HG03064 (cell line): ENCODE data around the gene LINGO3.

Source experiments
- ATAC-seq: cut with Tn5 transposase; IDR thresholded peaks from one replicate; pipeline ENCODE4 v1.9.1; 2021; ENCODE audit warnings: low read depth; ENCODE audit not compliant: unreplicated experiment

The LINGO3 gene

DNA sequence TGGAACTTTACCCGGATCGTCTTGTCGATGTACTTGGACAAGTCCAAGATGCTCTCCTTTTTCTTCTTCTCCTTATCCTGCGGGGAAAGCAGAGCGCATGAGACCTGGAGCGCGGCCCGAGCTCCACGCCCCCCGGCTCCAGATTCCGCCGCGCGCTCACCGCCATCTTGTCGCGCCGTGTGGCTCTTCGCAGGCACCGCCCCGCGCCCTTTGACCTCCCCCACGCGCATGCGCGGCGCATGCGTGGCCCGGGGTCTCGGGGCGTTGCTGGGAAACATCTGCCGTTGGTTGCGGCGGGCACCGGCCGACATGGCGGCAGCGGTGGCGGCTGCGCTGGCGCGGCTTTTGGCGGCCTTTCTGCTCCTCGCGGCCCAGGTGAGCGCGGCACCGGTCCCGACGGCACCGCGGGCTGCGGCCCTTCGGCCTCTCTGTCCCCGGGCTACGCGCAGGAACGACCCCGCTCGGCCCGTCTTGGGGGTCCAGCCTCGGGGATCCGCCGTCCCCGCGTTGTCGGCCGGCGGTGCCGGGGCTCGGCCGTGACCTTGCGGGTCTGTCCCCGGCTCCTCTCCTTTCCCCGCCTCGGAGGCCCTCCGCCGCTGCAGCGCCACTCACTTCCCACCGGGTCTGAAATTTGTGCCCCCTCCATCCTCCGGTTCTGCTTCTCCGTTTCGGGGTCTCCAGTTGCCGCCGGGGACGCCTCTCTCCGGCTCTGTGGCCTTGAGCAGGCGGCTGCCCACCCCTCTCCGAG, 20.6 kb upstream of the LINGO3 start, which contains the start of the genes LSM7 and SPPL2B:
Gene LSM7 (minus strand): TSS at position 186 of the 748 bp plus-strand sequence. CDS start 20 bp downstream, at position 166.
Gene SPPL2B (plus strand): TSS at position 284 of the 748 bp plus-strand sequence. CDS start 26 bp downstream, at position 310.
- ATAC-seq: no peak

DNA sequence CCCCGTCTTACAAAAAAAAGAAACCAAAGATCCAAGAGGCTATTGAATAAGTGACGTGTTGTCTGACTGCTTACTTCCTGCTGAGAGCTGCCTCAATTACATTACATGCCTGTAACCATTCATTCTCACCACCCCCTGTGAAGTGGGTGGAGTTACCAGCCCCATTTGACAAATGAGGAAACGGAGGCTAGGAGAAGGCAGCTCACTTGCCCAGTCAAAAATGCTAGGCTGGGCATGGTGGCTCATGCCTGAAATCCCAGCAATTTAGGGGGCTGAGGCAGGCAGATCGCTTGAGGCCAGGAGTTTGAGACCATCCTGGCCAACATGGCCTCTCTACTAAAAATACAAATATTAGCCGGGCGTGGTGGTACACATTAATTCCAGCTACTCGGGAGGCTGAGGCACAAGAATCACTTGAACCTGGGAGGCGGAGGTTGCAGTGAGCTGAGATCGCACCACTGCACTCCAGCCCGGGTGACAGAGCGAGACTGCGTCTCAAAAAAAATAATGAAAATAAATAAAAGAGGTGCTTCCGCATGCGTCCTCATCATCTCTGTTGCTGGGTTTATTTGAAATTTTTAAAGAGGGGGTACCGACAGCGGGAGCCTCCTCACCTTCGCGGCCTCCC, 19.9 kb upstream of the LINGO3 start:
- ATAC-seq: no peak

DNA sequence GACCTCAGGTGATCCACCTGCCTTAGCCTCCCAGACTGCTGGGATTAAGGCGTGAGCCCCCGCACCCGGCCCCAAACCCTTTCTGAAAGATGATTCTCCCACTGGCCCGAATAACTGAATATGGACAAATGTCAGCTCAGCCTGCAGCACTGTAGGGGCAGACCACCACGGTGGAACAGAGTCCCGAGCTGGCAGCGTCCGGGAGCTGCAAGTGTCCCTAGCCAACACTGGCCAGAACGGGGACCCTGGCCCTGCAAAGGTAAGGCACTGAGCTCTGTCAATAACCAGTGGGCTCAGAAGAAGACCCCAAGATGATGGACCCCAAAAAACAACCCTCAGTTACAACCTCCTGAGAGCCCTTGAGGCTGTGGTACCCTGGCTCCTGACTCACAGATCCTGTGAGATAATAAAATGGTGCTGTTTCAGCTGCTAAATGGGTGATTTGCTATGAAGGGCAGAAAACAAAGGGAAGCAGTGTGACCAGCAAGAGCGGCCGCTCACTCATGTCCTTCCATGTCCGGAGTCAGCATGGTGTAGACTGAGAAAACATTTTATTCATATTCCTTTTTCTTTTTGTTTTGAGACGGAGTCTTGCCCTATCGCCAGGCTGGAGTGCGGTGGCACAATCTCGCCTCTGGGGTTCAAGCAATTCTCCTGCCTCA, 18.9 kb upstream of the LINGO3 start:
- no peak for ATAC-seq

DNA sequence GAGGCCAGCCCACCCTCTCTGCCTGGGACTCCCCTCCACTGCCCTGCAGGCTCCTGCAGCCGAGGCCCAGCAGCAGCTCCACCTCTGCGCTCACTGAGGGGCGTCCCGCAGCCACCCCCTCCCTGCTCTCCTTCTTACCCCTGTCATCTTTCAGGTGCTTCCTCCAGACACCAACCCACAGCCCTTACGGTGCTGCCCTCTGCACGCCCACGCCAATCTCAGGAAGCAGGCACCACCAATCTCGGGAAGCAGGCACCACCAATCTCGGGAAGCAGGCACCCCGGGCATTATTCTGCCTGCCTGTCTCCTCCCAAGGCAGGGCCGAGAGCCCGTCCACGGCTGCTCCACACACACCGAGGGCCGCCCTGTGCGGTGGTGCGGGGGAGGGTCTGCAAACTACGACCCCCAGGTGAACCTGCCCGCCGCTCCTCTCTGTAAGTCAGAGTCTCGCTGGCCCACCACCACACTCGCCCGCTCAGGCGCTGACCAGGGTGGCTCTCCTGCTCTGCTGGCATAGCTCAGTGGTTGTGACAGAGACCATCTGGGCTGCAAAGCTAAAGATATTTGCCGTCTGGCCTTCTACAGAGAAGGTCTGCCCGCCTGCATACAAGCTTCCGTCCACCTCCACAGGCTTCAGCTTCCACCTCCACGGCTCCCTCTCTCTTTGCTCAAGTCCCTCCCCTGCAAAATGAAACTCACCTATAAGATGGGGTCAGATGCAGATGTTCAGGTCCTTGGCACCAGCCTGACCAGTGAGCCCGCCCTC, 17.5 kb upstream of the LINGO3 start:
- no peak for ATAC-seq

DNA sequence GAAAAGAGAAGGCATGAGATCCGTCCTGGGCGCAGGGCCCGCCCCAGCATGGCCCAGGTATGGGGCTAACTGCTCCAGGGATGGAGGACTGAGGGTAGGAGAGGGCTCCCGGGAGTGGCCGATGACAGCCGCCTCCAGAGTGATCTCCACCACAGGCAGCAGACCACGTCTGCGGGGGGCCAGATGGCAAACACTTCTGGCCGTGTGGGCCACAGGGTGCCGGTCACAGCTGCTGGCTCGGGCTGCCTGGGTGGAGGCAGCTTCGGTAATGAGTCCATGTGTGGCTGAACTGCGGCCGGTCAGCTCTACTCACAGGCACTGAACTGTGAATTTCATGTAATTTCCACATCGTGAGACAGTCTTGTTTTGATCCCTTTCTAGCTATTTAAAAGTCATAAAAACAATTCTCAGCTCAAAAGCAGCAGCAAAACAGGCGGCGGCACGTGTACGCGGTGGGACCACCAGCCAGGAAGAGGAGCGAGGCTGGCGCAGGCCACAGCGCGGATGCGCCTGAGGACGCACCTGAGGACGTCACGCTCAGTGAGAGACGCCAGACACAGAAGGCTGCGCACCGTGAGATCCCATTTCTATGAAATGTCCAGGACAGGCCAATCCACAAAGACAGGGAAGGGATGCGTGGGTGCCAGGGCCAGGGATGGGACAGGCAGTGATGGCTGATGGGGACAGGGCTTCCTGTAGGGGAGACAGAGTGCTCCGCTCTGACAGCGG, 16.4 kb upstream of the LINGO3 start:
- ATAC-seq: no peak

DNA sequence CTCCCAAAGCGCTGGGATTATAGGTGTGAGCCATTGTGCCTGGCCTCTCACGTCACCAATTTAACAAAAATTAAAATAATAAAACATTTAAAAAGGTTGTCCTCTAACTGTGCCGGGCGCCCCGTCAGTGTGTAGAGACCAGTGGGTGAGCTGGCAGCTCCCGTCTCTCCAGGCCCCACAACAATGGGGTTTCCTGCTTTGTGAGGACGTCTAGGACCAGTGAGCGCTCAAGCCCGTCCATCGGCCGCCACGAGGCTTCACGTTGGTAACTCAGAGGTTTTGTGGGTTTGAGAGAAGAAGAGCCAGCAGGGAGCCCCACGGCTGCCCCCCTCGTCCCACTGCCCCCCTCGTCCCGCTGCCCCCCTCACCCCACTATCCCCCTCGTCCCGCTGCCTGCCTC, 15.8 kb upstream of the LINGO3 start:
- ATAC-seq: no peak

DNA sequence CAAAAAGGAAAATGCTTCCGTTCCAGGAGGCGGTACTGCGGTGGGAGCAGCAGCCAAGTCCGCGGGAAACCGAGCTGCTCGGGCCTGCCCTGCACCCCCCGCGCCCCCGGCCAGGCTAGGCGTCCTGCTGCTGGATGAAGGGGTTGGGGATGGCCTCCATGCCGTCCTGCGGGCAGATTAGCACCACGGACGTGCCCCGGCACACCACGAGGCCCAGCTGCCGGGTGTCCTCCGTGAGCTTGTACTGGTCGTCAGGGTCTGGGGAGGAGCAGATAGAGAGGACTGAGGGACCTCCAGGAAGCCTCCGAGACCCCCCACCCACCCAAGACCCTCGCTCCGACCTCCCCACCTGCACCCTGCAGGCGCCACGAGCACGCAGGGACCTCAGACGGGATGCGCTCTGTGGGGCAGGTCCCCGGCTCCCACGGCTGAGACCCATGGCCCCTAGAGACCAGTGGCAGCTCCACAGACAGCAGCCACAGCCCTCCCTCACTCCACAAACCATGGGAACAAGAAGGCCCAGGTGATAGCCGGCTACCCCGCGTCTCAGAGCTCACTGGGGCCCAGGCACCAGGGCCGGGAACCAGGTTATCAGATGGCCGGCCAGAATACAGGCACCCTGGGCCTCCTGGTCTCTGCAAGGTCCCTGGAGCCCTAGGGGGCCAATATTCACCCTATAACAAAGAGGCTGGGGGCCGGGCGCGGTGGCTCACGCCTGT, 13.8 kb upstream of the LINGO3 start:
- ATAC-seq: no peak

DNA sequence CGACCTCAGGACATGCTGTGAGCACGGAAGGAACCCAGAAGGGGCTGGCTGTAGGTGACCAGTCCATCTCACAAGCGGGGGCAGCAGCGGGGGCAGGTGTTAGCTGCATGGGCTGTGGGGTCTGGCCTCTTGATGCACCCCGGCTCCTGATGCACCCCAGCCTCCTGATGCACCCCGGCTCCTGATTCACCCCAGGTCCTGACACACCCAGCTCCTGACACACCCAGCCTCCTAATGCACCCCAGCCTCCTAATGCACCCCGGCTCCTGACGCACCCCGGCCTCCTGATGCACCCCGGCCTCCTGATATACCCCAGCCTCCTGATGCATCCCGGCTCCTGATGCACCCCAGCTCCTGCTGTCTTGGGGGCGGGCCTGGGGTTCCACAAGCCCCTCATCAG, 13.0 kb upstream of the LINGO3 start:
- ATAC-seq: no peak

DNA sequence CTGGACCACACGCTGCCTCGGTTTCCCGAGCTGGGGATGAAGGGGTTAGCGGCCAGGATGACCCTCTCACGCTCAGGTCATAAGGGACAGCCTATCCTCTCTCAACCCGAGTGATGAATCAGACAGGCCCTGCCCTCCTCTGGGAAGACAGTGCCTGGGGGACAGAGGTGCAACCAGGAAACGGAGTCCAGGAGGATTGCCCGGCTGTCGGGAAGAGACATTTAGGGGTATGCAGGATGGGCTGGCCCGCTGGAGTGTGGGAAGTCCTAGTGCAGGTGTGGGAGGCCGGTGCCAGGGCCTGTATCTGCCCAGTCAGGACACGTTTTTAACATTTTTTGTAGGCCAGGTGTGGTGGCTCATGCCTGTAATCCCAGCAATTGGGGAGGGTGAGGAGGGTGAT, 12.1 kb upstream of the LINGO3 start:
- ATAC-seq: no peak

DNA sequence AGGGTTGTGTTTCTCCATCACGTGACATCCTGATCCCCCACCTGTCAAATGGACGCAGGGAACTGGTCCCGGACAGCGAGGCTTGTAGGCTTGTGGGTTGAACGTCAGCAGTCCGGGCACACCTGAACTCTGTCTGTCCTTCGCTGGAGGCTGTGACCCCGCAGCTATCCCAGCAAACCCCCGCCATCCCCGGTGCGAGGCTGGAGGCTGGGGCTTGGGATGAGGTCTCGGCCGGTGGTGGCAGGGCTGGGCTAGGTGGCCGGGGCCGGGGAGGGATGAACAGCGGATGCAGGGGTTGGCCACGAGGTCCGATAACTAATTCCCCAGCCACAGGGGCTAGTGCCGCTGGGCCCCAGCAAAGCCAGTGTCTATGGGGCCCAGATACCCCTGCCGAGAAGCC, 11.6 kb upstream of the LINGO3 start:
- no peak for ATAC-seq

DNA sequence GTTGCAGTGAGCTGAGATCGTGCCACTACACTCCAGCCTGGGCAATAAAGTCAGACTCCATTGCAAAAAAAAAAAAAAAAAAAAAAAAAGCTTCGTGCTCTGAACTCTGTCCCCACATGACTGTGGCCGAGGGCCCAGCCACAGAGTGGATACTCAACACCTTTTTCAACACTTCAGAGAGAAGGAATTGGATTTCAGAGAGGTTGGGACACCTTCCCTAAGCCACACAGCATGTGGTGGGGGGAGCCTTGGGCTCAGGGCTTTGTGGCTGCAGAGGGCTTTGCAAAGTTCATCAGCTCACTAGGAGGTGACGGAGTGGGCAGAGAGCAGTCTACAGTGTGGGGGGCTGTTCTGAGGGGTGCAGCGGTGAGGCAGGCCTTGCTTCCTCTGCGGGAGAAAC, 11.0 kb upstream of the LINGO3 start:
- ATAC-seq: no peak

DNA sequence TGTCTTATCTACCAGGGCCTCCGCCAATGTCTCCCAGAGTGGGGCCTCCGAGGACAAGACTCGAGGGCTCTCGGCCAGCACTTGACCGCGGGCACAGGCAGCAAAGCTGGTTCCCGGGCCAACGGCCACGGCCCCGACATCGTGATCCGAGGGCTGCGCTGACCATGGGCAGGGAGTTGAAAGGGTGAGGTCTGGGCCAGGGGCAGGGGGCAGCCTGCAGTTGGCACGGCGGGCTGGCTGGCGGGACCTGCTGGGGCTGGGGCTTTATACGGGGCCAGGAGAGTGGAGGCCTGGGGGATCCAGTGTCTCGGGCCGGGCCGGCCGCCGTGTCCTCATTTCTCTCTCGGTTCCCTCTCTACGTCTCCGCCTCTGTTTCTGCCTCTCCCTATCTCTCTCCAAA, 9.8 kb upstream of the LINGO3 start:
- no peak for ATAC-seq

DNA sequence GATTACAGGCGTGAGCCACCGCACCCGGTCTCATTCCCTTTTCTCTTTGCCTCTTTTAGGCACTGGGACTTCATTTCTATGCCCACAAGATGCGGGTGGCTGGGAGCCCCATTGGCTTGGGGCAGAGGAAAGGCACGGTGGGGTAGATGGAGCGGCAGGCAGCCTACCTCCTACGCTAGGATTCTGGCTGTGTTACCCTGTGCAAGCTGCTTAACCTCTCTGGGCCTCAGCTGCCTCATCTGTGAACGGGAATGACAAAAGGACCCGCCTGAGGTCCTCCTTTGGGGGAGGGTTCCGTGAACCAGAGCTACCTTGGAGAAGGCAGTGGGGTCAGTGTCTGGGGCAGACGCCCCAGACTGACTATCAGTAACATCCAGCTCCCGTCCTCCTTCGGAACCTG, 9.3 kb upstream of the LINGO3 start:
- no peak for ATAC-seq

DNA sequence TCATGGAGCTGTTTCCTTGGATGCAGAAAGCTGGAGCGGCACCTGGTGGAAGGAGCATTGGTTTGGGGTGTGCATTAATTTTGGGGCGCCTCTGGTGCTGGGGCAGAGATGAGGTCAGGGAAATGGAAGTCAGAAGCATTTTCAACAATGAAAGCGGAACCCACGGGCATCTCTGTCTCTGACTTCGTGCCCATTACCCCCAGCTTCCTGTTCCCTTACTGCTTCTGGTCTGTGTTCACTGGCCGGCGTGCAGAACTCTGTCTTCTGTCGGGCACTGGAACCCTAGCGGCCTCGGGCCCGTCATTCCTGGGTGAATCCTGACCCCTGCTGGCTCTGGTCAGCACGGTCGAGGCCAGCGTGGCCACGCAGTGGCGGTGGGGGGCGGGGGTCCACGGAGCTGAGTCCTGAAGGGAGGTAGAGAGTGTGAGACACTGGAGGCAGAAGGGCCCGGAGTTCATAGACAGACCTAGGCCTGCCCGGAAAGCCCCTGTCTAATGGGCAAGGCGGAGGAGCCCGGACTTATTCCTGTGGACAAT, 7.9 kb upstream of the LINGO3 start:
- ATAC-seq: no peak

DNA sequence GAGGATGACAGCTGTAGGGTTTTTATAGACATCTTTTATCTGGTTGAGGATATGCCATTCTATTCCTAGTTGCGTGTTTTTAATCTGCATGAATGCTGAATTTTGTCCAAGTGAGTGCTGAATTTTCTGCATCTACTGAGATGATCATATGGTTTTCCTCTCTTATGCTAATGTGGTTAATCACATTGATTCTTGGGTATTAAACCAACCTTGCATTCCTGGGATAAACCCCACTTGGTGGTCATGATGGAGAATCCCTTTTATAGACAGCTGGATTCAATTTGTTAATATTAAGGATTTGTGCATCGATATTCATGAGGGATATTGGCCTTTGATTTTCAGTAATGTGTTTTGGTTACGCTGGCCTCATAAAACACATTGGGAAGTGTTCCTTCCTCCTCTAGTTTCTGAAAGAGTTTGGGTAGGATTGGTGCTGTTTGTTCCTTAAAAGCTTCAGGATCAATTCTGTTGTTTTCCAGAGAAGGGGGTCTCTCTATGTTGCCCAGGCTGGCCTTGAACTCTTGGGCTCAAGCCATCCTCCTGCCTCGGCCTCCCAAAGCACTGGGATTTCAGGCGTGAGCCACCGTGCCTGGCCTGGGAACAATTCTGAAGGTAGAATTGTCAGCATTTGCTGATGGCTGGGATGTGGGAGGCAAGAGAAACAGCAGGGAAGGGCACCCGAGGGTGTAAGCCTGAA, 7.3 kb upstream of the LINGO3 start:
- no peak for ATAC-seq

DNA sequence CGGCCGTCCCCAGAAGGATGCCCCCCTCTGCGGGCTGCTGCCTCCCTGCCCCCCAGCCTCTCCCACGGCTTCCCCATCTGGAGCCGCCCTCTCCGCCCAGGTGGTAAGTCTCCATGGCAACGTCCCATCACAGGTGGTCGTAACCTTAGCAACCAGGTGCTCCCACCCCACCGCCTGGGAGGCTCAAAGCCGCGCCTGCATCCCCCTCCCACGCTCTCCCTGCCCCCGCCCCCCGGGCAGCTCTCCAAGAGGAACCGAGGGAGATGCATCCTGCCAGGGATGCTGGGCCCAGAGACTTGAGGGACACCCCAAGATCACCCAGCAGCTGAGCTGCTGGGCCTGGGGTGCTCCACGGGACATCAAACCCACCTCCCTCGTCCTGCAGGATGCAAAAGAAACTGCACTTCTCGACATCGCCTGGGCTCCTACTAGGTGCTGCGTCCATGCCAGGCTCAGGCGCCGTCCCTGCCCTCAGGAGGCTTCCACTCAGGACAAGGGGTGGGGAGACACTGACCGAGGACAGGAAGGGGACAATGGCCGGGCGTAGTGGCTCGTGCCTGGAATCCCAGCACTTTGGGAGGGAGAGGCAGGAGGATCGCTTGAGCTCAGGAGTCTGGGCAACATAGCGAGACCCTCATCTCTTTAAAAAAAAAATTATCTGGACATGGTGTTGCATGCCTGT, 5.0 kb upstream of the LINGO3 start:
- ATAC-seq: no peak

DNA sequence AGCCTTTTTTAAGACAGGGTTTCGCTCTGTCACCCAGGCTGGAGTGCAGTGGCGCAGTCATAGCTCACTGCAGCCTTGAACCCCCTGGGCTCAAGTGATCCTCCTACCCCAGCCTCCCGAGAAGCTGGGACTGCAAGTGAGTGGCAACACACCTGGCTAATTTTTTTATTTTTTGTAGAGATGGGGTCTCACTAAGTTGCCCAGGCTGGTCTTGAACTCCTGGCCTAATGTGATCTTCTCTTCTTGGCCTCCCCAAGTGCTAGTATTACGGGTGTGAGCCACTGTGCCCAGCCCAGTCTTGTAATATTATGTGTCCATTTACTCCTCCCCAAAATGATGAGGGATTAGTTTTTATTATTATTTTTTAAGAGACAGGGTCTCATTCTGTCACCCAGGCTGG, 3.1 kb upstream of the LINGO3 start:
- no peak for ATAC-seq

DNA sequence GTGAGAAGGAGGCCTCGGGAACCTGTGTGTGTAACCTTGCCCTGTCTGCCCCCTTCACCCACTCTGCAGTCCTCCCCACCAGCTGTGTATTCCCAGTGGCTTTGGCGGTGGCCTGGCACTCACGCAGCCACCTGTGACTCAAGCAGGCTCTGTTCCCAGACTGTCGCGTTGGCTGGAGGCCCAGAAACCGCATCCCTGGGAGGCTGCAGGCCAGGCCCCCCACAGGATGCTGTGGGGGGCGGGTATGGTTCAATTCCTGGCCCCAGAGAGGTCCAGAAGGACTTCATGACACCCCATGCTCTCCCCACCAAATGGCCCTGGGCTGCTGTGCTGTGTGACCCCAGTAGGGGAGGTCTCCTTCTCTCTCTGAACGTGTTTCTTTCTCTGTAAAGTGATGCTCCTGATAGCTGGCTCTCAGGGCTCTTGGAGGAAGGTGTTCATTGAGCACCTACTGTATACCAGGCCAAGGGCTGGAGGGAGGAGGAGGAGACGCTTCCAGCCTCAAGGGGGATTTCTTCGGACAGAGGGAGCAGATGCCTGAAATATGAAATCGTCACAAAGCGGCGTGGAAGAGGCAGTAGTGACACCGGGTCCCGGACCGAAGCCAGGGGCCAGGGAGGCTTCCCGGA, 1.9 kb upstream of the LINGO3 start:
- ATAC-seq: no peak
